GM18858 (cell line): ENCODE results near the gene TOPORS.
A peak's percentile ranks its signal among the peaks of the same experiment; 100 is the strongest.
"Not testable (repeated sequence)": the region's sequence is repeated elsewhere in the genome, so short reads cannot be mapped to it uniquely, and the experiment has no call there.

Source experiments
- ATAC-seq: cut with Tn5 transposase; IDR thresholded peaks from one replicate; pipeline ENCODE4 v1.9.1; 2021; ENCODE audit not compliant: unreplicated experiment

Gene TOPORS

DNA sequence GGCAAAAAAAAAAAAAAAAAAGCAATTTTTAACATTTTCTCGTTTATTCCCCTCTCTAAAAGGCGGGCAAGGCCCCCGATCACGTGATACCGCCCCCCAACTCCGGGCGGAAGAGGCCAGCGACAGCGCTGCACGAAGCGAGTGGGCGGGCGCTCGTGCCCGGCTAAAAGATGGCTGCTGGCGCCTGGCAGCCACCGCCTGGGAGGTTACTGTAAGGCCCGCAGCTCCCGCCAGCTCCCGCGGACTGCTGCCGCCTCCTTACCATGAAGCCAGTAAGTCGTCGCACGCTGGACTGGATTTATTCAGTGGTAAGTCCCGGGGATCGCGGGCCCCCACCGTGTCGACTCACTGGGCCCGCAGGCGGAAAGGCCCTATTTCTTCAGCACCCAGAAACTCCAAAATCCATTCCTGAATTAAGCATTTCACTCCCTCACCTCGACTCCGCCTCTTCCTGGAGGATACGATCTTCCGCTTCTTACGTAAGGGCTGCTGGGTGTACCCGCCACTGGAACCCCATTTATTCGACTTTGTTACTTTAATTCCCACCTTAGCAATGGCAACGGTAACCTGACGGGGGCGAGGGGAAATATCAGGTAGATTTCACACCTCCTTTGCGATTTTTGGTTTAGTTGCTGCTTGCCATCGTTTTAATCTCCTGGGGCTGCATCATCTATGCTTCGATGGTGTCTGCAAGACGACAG is at the start of gene TOPORS, which contains the start of gene SMIM27:
Gene TOPORS, minus strand, starts transcription at position 415 of the 701 bp plus-strand sequence. Its CDS starts 150 bp downstream, at position 265.
Gene SMIM27, plus strand, starts transcription at position 156 of the 701 bp plus-strand sequence. Its CDS starts 108 bp downstream, at position 264.
- peak; percentile 56 for ATAC-seq

DNA sequence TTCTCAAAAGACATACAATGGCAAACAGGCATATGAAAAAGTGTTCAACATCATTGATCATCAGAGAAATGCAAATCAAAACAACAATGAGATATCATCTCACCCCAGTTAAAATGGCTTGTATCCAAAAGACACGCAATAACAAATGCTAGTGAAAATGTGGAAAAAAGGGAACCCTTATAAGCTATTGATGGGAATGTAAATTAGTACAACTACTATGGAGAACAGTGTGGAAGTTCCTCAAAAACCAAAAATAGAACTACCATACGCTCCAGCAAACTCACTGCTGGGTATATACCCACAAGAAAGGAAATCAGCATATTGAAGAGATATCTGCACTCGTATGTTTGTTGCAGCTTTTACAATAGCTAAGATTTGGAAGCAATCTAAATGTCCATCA is 46.6 kb upstream of the TOPORS start:
- ATAC-seq, result not testable (repeated sequence)

DNA sequence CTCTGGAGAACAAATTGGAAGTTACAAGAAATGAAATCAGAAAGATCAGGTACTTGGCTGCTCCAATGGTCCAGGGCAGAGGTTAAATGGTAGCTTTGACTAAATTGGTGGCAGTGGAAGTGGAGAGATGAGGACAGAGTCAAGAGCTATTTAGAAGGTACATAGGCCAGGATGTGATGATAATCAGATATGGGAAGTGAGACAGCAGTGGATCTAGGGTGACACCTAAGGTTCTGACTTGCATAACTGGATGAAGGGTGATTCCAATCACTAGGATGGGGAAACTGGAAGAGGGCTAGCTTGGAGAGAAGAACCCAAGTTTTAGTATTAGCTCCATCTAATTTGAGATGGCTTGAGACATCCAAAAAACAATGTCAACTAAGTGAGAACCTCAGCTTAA is 44.5 kb upstream of the TOPORS start:
- ATAC-seq, result no peak

DNA sequence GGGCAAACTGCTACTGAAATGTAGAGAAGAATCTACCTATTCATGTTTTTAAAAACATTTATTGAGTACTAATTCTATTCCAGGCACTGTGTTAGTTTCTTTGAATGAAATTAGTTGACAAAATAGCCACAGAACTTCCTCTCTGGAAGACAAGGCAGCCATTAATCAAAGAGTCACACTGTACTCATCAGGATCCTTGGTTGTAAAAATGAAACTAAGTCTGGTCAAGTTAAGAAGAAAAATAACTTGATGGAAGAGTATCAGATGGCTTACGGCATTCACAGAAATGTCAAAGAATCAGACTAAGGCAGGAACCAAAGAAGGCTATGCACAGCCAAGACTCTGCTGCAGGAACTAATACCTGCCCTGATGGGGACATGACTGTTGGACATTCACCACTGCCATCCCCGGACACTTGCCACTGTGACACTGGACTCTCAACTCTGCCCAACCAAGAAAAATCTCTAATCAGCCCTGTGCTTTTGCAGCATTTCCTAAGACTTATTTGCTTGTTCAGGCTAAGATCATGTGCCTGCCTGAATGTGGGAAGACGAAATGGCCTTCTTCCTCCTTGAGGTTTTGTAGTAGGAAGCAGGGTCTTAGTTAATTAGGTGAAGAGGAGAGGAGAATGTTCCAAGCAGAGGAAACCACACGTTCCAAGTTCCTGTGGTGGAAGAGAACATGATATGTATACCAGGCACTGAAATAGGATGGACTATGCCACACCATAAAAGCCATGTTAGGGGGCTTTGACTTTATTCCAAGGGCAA is 43.9 kb upstream of the TOPORS start:
- no peak for ATAC-seq

DNA sequence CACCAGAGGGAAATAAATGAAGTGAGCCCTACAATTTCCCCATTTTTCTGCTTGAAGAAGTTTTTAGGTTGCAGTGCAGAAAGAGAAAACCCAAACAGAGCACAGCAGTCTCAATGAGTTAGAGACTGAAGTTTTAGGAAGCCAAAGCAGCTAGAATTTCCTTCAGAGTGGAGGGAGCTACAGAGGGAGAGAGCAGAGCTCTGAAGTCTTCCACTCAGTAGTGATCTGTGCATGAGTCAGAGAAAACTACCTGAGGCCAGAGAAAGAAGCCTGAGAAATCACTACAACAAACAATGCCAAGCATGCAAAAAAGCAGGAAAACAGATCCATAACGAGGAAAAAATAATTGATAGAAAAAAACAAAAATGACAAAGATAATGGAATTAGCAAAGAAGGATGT is 38.5 kb upstream of the TOPORS start:
- ATAC-seq, result no peak

DNA sequence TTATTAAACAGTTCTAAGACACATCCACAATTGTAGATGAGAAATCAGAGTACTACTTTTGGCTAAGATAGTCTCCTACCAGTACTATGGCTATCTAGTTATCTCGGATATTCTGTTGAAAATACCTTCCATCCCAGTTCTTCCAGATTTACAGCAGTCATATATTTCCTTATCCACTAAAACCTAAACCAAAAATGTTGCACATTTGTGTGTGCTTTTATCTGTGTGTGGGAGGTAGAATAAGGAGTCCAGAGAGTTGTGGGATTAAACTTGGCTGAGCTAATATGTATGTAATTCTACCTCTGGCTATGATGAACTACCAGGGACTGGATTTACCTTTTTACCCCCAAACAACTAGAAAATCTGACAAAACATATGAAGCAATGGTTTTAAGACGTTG is 38.1 kb upstream of the TOPORS start:
- no peak for ATAC-seq

DNA sequence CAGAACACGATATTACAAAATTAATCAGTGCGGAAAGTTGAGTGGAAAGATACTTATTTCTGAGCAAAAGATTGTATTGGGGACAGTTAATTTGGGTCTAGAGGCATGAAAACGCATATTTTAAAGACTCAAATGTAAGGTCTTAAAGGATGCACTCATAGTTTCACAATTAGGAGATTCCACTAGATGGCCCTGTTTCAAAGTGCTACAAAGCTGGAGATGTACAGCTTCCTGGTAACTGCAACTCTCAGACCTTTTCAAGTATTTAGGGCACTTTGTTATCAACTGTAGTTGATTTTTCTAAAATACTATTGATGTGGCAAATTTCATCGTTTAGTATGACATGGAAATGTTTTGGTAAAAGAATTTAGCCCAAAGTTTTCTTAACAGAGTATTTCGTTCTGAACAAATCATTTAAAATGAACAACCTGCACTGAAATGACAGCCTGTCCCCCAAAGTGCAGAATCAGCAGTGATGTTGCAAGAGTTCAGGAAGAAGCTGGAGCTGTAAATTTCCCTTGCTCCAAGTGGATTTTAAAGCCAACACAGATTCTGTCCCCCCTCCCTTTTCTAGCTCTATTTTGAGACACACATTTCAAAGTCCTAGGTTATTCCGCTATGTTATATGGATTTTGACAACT is 36.8 kb upstream of the TOPORS start:
- ATAC-seq, result peak; percentile 71

DNA sequence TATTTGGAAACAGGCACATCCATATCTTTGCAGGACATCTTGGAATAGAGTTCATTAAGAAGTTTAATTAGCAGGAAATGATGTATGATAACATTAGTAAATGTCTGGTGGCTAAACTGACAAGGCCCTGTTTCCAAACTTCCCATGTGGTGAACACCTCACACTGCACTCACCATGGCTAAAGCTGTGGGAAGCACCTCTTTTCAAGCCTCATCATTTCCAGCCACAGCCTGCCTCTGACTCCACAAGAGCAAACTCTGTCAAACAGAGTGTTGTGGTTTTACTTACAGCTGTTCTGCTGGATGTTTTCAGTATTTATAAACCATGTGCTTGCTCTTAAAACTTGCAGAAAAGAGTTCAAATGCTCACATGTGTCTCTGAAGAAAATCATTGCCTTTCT is 35.5 kb upstream of the TOPORS start:
- peak; percentile 59 for ATAC-seq

DNA sequence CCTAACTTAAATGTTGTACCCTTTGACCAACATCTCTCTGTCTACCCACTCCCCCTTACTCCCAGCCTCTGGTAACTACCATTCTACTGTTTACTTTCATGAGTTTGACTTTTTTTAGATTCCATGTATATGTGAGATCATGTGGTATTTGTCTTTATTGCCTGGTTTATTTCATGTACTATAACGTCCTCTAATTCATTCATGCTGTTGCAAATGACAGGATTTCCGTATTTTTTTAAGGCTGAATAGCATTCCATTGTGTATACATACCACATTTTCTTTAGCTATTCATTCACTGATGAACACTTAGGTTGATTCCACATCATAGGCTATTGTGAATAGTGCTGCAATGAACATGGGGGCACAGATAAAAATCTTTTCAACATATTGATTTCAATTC is 32.4 kb upstream of the TOPORS start:
- no peak for ATAC-seq

DNA sequence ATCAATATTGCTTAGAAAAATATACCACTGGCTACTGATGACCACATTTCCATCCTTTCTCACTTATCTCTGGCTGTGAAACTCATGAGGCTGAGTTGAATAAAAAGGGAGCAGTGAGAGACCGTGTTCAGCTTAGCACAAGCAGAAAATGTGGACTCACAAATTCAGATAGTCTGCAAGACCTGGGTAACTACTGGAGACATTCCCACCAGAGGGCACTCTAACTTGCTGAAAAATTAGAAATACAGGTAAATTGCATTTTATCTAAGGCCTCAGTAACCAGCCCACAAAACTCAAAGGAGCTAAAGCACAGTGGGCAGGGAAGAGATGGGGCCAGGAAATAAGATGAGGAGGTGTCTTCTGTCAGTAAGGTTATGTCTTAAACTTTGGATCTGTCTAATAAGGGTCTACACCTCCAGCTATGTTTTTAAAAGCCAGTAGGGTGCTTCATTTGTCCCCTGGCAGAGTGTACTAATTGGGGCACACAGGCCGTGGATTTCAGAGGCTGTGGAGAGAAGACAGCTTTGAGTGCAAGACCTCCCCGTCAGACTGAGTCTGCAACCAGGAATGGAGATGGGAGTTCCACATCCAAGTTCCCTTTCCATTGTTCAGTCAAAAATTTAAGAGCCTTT is 29.2 kb upstream of the TOPORS start:
- ATAC-seq, result no peak

DNA sequence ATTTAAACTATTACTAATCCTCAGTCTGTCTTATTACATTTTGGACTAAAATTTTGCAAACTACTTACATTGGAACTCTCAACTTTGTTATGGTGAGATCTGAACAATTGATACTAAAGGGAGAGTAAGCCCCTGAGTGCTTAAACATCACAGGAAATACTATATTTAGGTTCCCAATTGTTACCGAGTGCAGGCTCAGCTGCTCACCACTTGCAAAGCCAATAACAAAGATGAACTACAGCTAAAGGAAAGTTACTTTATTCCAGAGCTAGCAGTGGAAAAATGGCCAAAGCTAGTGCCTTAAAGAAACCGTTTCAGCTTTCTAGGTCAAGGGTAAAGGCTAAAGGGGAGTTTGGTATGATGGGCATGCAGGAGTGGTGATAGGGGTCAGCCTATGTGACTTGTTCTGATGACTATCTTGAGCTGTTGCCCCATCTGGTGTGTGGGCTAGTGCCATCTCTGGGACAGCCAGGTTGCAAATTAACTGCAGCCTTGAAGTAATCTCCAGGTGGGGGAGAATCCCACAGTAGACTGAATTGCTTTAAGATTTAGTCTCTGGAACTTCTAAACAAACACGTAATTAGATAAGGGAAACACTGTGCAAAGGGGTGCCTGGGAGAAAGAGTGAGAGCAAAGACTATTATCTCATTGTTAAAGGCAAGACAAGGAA is 28.4 kb upstream of the TOPORS start:
- no peak for ATAC-seq

DNA sequence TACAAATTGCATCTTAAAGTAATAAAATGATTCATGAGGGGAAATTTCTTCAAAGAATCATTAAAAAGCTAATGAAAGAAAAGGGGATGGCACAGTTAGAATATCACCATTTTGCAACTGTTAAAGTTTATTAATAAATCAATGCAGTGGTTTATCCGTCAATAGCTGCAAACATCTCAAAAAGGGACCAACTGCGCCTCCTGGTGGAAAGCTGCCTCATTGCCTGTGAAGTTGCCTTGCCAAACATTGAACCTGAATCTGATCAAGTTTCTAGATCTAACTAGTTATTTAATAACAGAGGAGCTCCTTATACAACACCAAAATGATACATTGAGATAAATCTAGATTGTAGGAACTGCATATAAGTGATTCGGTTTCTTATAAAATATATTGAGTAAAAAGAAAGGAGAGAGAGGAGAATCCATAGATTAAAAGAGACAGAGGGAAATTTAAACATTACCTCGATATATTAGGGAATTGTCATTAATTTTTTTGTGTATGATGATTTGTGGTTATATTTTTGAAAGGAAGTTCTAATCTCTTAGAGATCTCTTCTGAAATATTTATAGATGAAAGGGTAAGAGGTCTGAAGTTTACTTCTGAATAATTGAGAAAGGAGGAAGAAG is 27.4 kb upstream of the TOPORS start:
- peak; percentile 43 for ATAC-seq

DNA sequence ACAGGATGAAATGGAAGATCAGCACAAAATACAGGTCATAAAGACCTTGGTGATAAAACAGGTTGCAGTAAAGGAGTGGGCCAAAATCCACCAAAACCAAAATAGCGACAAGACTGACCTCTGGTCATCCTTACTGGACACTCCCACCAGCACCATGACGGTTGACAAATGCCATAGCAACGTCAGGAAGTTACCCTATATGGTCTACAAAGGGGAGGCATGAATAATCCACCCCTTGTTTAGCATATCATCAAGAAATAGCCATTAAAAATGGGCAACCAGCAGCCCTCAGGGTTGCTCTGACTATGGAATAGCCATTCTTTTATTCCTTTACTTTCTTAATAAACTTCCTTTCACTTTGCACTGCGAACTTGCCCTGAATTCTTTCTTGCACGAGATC is 26.6 kb upstream of the TOPORS start:
- ATAC-seq, result no peak

DNA sequence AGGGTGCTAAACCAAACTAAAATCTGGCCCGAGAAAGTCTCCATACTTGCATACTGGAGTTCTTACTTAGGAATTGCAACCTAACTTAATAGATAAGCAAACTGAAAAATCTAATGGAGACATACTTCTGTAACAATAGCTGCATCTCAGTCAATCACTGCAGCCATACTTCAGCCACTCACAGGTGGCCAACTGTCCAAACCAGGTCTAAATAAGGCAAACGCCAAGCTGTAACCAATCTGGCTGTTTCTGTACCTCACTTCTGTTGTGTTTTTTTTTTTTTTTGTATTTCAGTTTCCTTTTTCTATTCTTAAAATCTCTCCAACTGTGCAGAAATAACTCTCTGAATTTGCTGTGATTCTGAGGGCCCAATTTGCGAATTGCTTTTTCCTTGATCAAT is 24.9 kb upstream of the TOPORS start:
- ATAC-seq, result no peak

DNA sequence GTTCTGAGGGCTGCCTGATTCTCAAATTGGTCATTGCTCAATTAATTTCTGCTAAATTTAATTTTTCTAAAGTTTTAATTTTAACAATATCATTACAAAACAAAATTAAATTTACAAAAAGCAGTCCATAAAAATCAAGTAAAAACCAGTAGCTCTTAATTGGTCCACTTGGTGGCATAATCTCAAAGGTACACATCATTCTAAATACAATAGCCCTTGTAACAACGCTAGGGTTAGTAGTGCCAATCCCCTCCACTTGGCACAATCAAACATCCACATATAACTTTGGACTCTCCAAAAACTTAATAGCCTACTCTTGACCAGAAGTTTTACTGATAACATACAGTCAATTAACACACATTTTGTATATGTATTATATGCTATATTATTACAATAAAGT is 22.5 kb upstream of the TOPORS start:
- no peak for ATAC-seq

DNA sequence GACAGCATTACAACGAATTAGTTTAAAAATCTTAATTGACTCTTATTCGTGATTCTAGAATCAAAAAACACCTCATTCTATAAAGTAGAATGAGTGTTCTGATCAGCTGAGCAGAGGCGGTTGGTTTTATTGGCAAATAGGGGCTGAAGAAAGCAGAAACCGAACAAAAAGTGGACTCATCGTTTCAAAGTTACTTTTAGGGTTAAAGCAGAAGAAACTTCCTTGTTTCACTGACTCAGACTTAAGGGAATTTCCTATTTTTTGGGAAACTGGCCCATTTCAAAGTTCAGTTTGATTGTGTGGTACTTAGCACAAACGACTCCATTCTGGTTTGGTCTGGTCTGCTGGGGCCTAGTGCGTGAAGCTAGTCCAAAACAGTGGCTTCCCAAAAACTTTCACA is 21.4 kb upstream of the TOPORS start:
- ATAC-seq, result no peak

DNA sequence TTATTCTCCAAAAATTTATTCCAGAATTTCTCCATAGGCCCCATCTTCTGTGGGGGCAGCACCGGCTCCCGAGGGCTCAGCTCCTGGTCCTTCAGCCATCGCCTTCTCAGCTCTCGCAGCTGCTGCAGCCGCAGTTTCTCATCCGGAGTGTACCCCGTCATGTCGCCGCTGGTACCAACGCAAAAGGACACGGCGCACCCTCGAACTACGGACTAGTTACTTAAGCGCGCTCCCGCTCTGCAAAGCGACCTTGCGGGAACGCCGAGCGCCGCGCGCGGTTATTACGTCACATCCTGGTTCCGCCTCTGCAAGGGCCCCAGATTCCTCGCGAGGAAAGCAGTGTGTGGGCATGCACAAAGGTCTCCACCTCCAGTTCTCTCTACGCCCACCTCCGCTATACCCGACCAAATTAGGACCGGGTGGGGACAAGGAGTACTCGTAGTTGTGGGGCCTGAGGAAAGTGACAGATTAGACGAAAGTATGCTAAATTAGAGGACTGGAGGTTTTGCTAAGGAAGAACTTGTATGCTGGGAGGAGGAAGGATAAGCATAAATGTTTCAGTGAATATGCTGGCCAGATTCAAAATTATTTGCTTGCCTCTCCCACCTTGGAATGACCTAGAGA is 20.6 kb upstream of the TOPORS start, which contains the start of gene NDUFB6:
Gene NDUFB6, minus strand, starts transcription at position 260 of the 624 bp plus-strand sequence. Its CDS starts 99 bp downstream, at position 161.
- peak; percentile 78 for ATAC-seq

DNA sequence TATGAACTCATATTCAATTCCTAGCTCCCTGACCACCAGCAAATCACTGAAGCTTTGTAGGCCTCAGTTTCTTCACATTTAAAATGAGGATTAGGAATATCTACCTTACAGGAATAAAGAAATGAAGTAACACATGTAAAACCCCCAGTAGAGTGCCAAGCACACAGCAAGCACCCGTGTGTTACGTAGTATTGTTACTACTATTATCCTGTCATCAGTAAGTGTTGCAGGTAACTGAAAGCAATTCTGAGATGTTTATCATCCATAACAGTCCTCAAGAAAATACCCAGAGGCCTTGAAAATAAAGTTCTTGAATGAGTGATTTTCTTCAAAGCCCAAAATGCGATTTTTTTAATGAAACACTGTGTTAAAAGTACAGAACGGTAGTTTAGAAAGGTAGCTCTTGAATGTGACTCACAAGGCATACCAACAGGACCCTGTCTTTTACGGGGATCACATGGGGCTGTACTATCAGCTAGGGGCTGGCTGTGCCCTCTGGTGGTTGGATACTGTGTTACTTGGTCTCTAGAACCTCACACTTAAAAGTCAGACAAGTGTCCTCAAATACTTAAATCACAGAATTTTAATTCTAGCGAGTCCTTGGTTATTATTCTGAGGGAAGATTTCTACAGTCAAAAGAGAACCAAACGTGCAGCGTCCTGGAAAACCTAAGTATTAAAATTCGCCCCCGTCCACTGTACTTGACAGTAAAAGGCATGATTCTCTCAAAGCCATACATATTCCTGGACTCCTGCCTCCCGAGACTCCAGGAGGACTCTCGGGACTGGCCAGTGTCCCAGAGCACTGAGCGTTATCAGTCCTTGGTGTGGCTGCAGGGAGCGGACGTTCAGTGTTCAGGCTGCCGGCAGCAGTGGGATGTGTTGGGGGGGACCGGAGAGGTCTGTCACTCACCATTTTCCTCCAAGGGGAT is 19.8 kb upstream of the TOPORS start:
- peak; percentile 90 for ATAC-seq

DNA sequence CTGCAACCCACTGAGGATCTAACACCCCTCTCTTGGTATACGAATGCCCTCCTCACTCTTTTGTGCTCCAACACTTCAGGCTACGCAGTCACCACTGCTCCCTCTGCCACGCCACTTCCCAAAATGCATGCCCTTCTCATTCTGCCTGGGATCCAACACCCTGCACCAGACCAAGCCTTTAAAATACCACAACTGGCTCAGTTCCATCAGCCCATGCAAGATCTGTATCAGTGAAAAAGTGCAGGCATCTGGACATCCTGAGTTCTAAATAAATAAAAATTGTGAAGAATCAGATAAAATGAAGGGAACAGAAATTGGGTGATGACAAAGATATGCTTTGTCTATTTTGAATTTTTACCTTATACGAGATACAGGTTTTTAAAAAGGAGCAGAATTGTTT is 17.9 kb upstream of the TOPORS start:
- no peak for ATAC-seq
